Measurements from ENCODE around the gene TSPAN10. TPM values are rescaled to one million over a fixed set of nuclear protein-coding genes. Genes with fewer than 3 reads are reported as not detected.

Gene TSPAN10
- total and polyA plus RNA-seq, 2 of the 13 experiments (the other 11 are each of a cell fraction or from before 2014, with no cell fraction given), result 0.54 to 0.75 TPM

DNA sequence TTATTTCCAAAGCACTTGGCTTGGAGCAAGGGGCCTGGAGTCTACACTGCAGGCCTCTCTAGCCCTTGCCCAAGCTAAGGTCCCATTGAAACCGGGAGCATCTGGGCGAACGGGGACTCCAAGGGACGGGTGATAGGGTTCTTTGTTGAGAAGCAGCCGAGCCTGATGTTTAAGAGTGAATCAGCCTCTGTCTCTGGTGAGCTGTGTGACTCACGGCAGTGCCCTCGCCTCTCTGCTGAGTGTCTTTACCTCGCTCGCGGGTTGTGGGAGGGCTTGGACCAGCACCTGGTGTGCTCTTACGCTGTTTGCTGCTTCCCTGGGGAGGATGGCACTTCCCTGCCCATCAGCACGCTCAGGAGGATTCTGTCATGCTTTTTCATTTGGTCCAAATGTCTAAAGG is 48.1 kb downstream of the TSPAN10 start (continued):
- TF ChIP-seq ZNF580 (CRISPR knock-in tag; IDR thresholded peaks at IDR 0.05; ENCODE audit: borderline replicate concordance, low read depth), result no peak
- peak in 1 of 2 experiments; percentile 22; a peak in 1 of 4 replicates for TF ChIP-seq POLR2A (IDR thresholded peaks at IDR 0.05; ENCODE audit: insufficient read depth in 1 of 2, low read depth in 2 of 2, low read length in 2 of 2)

DNA sequence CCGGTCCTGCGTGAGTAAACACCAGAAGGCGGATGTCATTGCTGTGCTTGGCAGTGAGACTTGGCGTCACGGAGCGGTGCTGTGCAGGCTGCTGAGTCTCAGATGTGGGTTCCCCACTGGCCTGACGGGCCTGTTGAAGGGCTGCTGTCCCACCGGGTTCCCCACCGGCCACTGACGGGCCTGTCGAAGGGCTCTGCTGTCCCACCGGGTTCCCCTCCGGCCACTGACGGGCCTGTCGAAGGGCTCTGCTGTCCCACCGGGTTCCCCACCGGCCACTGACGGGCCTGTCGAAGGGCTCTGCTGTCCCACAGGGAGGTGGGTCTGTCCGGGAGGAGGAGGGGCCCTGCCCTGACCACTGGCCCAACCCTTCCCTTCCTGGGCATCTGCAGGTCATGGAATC is 49.6 kb downstream of the TSPAN10 start:
- Histone ChIP-seq H3K4me2 (ENCODE audit: low read depth, low read length) (no peak overlapping the region), H3K9me3 (ENCODE audit: low read length) (no peaks in the 10 kb centered on the region), H3K4me3 (replicated peaks in 1 of 3; ENCODE audit: insufficient read depth in 1 of 3, low read depth in 2 of 3, low read length in 3 of 3) (no peak overlapping the region), H3K27me3 (ENCODE audit: control insufficient read depth in 1 of 2, insufficient read depth in 2 of 2, low read length in 2 of 2) (no peaks in the 10 kb centered on the region; a peak in 1 of 5 replicates), H3K27ac (ENCODE audit: extremely low read length, insufficient read depth, low read length) (no peak overlapping the region), H3K4me1 (ENCODE audit: insufficient read depth, low read length) (peaks cover 26% of the 10 kb centered on the region), H3K9ac (ENCODE audit: insufficient read depth, low read depth, low read length) (no peak overlapping the region), H4K20me1 (ENCODE audit: insufficient read depth, low read length) (no peaks in the 10 kb centered on the region), H3K36me3 (replicated peaks in 1 of 2; ENCODE audit: control insufficient read depth in 1 of 2, insufficient read depth in 2 of 2, low read length in 2 of 2) (peaks cover 47 to 60% of the 10 kb centered on the region in 2 experiments; a peak in 4 of 5 replicates), H2AFZ (ENCODE audit: low read length) (no peak overlapping the region), H3K79me2 (ENCODE audit: insufficient read depth, low read length) (peaks cover 35% of the 10 kb centered on the region)
- in situ Hi-C loops (cut with HindIII; ENCODE audit: extremely low pct_ligation_motif_present, low pct_unique_long_range_greater_than_20kb) (no loop called here), intact Hi-C loops (cut with micrococcal nuclease; ENCODE audit: unreplicated experiment) (no loop called here)
- no TSS peak for BruUV-seq (replicated peaks)
- ChIA-PET POLR2A (interaction anchor here (1.8 kb wide), 1 partner anchor 16 kb away, joined by 6 read pairs; the partner anchor contains the start of gene MRPL12), CTCF (ENCODE audit: low intra/inter-chr PET ratio, low total read pairs) (no interaction called here)
- 95% methylated on average over 17 of the region's 20 CpGs for WGBS (ENCODE audit: low lambda C conversion rate)
- no peak for ATAC-seq
- DNase-seq (ENCODE audit: low spot score), result no peak
- FAIRE-seq, result no peak
- TF ChIP-seq WIZ (CRISPR knock-in tag; IDR thresholded peaks at IDR 0.05), result no peak
- TF ChIP-seq AGO2 (optimal IDR thresholded peaks at IDR 0.05; ENCODE audit: low read depth, low read length), result peak; percentile 33
- TF ChIP-seq, protein P1, sequence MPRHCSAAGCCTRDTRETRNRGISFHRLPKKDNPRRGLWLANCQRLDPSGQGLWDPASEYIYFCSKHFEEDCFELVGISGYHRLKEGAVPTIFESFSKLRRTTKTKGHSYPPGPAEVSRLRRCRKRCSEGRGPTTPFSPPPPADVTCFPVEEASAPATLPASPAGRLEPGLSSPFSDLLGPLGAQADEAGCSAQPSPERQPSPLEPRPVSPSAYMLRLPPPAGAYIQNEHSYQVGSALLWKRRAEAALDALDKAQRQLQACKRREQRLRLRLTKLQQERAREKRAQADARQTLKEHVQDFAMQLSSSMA (CRISPR knock-in tag; IDR thresholded peaks at IDR 0.05), result no peak
- no peak for TF ChIP-seq ZNF281 (CRISPR knock-in tag; IDR thresholded peaks at IDR 0.05; ENCODE audit: borderline replicate concordance)
- no peak for TF ChIP-seq ZNF598 (CRISPR knock-in tag; IDR thresholded peaks at IDR 0.05; ENCODE audit: borderline replicate concordance)
- TF ChIP-seq ZNF563 (CRISPR knock-in tag; IDR thresholded peaks at IDR 0.05), result no peak
- TF ChIP-seq RBFOX2 (IDR thresholded peaks at IDR 0.05; ENCODE audit: low read depth, low read length), result 0 out of 2 replicates have a peak, but pooled peaks have one; percentile 9
- TF ChIP-seq HNRNPUL1 (IDR thresholded peaks at IDR 0.05; ENCODE audit: low read depth, low read length), result no peak
- TF ChIP-seq MED13 (CRISPR knock-in tag; IDR thresholded peaks at IDR 0.05), result no peak
- no peak for TF ChIP-seq NONO (IDR thresholded peaks at IDR 0.05)
- no peak for TF ChIP-seq NONO (CRISPR knock-in tag; conservative IDR thresholded peaks at IDR 0.05)
- TF ChIP-seq NFIB (CRISPR knock-in tag; IDR thresholded peaks at IDR 0.05; ENCODE audit: borderline replicate concordance), result no peak
- TF ChIP-seq RFX1 (IDR thresholded peaks at IDR 0.05), result no peak
- no peak for TF ChIP-seq SAFB2 (CRISPR knock-in tag; IDR thresholded peaks at IDR 0.05; ENCODE audit: borderline replicate concordance, low read depth)
- no peak for TF ChIP-seq ZNF354B (CRISPR knock-in tag; IDR thresholded peaks at IDR 0.05)

All from HepG2 (cell line).